GM12878 (cell line): ENCODE data around the gene PLCB2. TPM values are rescaled to one million over a fixed set of nuclear protein-coding genes. Genes with fewer than 3 reads are reported as not detected.

ENCODE experiments used
- ATAC-seq: fragments of 200-7000 bp; cut with Tn5 transposase; 3 replicates; pipeline ENCODE4 v1.9.1; 2020; ENCODE audit warnings: mild to moderate bottlenecking, moderate library complexity
- BruUV-seq: library from RNA; stranded (reverse); fragments of 400-500 nt; replicated peaks from 2 replicates; lab custom pipeline; 2021; lab: Mats Ljungman, UMichigan
- CTCF ChIA-PET: fragments of 300-600 bp; sonication (Branson Sonifier 250); formaldehyde crosslinking; extraction: SDS; loops from one replicate; lab custom pipeline; 2021; ENCODE audit warnings: inconsistent platforms; lab: Yijun Ruan, JAX
- POLR2A ChIA-PET: fragments of 350-600 bp; formaldehyde crosslinking; extraction: SDS; loops from one replicate; lab custom pipeline; 2021; ENCODE audit warnings: inconsistent platforms; lab: Charles Lee
- RAD21 ChIA-PET: fragments of 300-600 bp; sonication (Branson Sonifier 250); formaldehyde crosslinking; loops from one replicate; lab custom pipeline; 2023; ENCODE audit warnings: antibody characterized with exemption; ENCODE audit not compliant: unreplicated experiment; lab: Charles Lee
- SMC1A ChIA-PET: fragments of 300-600 bp; sonication (Branson Sonifier 250); formaldehyde crosslinking; loops from one replicate; lab custom pipeline; 2023; ENCODE audit not compliant: unreplicated experiment, uncharacterized antibody; lab: Charles Lee
- DNase-seq: peaks from one replicate; pipeline ENCODE4 v3.0.0-alpha.2; 2011; ENCODE audit warnings: low read depth, low spot score
- FAIRE-seq: peaks from 3 replicates; lab custom pipeline; 2011; peaks lifted over from hg19 to GRCh38; lab: Jason Lieb, UNC
- H2AFZ ChIP-seq: 2 replicates; pipeline ENCODE4 v1.6.0; 2011; ENCODE audit warnings: low read depth, low read length, control low read depth; ENCODE audit not compliant: control insufficient read depth
- H3K27ac ChIP-seq: 2 replicates; pipeline ENCODE4 v1.5.1; 2011; ENCODE audit warnings: control low read depth; ENCODE audit not compliant: control insufficient read depth, insufficient read depth
- H3K27me3 ChIP-seq, 2 experiments: replicated peaks in 1 of 2; 2 replicates each; pipeline versions ENCODE4 v1.6.0 to v1.6.1; 2011; ENCODE audit warnings: low read length in 1 of 2; ENCODE audit not compliant: control insufficient read depth in 2 of 2, insufficient read depth in 2 of 2
- H3K36me3 ChIP-seq, 2 experiments: 2 replicates each; pipeline ENCODE4 v1.5.1; 2011; ENCODE audit warnings: low read length in 1 of 2; ENCODE audit not compliant: control insufficient read depth in 2 of 2, insufficient read depth in 2 of 2
- H3K4me1 ChIP-seq: 2 replicates; pipeline ENCODE4 v1.6.1; 2011; ENCODE audit warnings: mild to moderate bottlenecking, low read length, moderate library complexity, mixed read lengths; ENCODE audit not compliant: control insufficient read depth, insufficient read depth
- H3K4me2 ChIP-seq: 2 replicates; pipeline ENCODE4 v1.6.0; 2011; ENCODE audit warnings: control low read depth; ENCODE audit not compliant: control insufficient read depth, insufficient read depth
- H3K4me3 ChIP-seq: fragments of 200-600 bp; sonication (generic); 2 replicates; pipeline ENCODE4 v1.5.1; 2016
- H3K79me2 ChIP-seq: 2 replicates; pipeline ENCODE4 v1.6.0; 2011; ENCODE audit warnings: low read length; ENCODE audit not compliant: control insufficient read depth, insufficient read depth
- H3K9ac ChIP-seq: 2 replicates; pipeline ENCODE4 v1.8.0; 2011; ENCODE audit warnings: low read length, control low read depth, mixed read lengths; ENCODE audit not compliant: control insufficient read depth, insufficient read depth
- H3K9me3 ChIP-seq: replicated peaks from 3 replicates; pipeline ENCODE4 v1.5.1; 2011; ENCODE audit warnings: mild to moderate bottlenecking, low read length; ENCODE audit not compliant: control insufficient read depth, insufficient read depth
- H4K20me1 ChIP-seq: 2 replicates; pipeline ENCODE4 v1.6.0; 2011; ENCODE audit not compliant: control insufficient read depth, insufficient read depth
- BCL3 ChIP-seq: IDR thresholded peaks from 2 replicates; pipeline ENCODE4 v1.6.1; 2011; ENCODE audit warnings: borderline replicate concordance, low read depth, mild to moderate bottlenecking, moderate library complexity, low read length; ENCODE audit not compliant: insufficient read depth, poor library complexity, severe bottlenecking
- KLF5 ChIP-seq: fragments of 450-650 bp; IDR thresholded peaks from 2 replicates; pipeline ENCODE4 v1.6.1; 2014; ENCODE audit warnings: mild to moderate bottlenecking; ENCODE audit not compliant: partially characterized antibody
- NR2F1 ChIP-seq: fragments of 450-650 bp; conservative IDR thresholded peaks from 2 replicates; pipeline ENCODE4 v1.6.1; 2017; ENCODE audit warnings: mild to moderate bottlenecking
- POLR2A ChIP-seq: IDR thresholded peaks from 2 replicates; pipeline ENCODE4 v1.6.1; 2011; ENCODE audit warnings: low read depth, mild to moderate bottlenecking, low read length
- SIN3A ChIP-seq: IDR thresholded peaks from 2 replicates; pipeline ENCODE4 v1.6.1; 2012; ENCODE audit warnings: low read depth, low read length, improper control_type of control experiment
- WGBS: methylation state at CpG from one replicate; pipeline ENCODE4 v1.1.6; 2016; ENCODE audit warnings: low lambda C conversion rate; ENCODE audit not compliant: insufficient replicate concordance, insufficient coverage; ENCODE audit errors: missing lambda C conversion rate; 5-methylcytosine and 5-hydroxymethylcytosine counted together
- in situ Hi-C: fragments of 300-500 bp; cut with MboI; formaldehyde crosslinking; loops from 9 replicates; pipeline ENCODE4 v1.14.3; 2018; ENCODE audit warnings: mixed read lengths
- intact Hi-C: fragments of 100-400 bp; cut with micrococcal nuclease; formaldehyde crosslinking; loops from one replicate; pipeline ENCODE4 v1.14.2; 2022; ENCODE audit not compliant: unreplicated experiment
- polyA plus RNA-seq, 11 experiments: library from polyadenylated mRNA; depleted of rRNA in 4 of 11; unstranded in 6 of 11; stranded (reverse) in 5 of 11; fragments of >200 nt; fragmentation: Nextera tagmentation in 4 of 11; fragmentation: Illumina TruSeq in 1 of 11; extraction: Ambion mirVana in 4 of 11; extraction: Trizol in 1 of 11; gene quantifications; 1 replicate in 1 of 11; 2 replicates in 10 of 11; pipeline versions ENCODE4 v1.2.1 to v1.2.3, GENCODE V29; 2011 to 2016; ENCODE audit warnings: inconsistent platforms in 2 of 11, missing spikeins in 2 of 11, low read depth in 1 of 11
- total RNA-seq, 4 experiments: library from RNA; depleted of rRNA in 3 of 4; stranded (reverse); fragments of >200 nt in 3 of 4; fragmentation: Illumina TruSeq in 1 of 4; extraction: Trizol in 1 of 4; gene quantifications; 2 replicates each; pipeline versions ENCODE4 v1.2.1 to v1.2.3, GENCODE V29; 2013 to 2021

PLCB2 gene
- total and polyA plus RNA-seq, 10 of the 15 experiments (the other 5 are each of a cell fraction or from before 2014, with no cell fraction given): 1.2 to 39.4 (median 10.7) TPM

- Histone ChIP-seq H3K4me1 (peaks cover 6% of the 10 kb centered on the region), H3K9me3 (no peaks in the 10 kb centered on the region), H3K4me3 (no peak overlapping the region), H3K27ac (no peak overlapping the region), H3K9ac (no peak overlapping the region), H3K4me2 (no peak overlapping the region), H4K20me1 (no peaks in the 10 kb centered on the region; the same call in 1 of the 2 replicates), H3K27me3 (peaks cover 1 to 9% of the 10 kb centered on the region in 2 experiments; a peak in 3 of 4 replicates), H3K36me3 (no peaks in the 10 kb centered on the region), H3K79me2 (no peaks in the 10 kb centered on the region), H2AFZ (no peak overlapping the region)
- in situ Hi-C loops: loop anchor here (5.0 to 10.0 kb wide), 3 partner anchors 35 to 492 kb away; partner anchors contain the start of gene FSIP1
- no TSS peak for BruUV-seq
- POLR2A ChIA-PET: no interaction called here
- WGBS: 0% methylated on average over 4 of the region's 4 CpGs
- intact Hi-C loops: loop anchor here (5.0 to 10.0 kb wide), 3 partner anchors 145 to 392 kb away; partner anchors contain the start of gene BMF
- CTCF ChIA-PET: interaction anchor here (1.1 to 11.7 kb wide), 8 partner anchors 33 to 242 kb away, joined by 3 to 296 read pairs (median 99); partner anchors contain the start of genes CCDC9B and PLCB2
- DNase-seq (no peak), ATAC-seq (no peak), FAIRE-seq (no peak)
- RAD21 ChIA-PET: interaction anchor here (0.8 to 5.7 kb wide), 5 partner anchors 33 to 231 kb away, joined by 3 to 93 read pairs (median 7); partner anchors contain the start of genes CCDC9B and PLCB2
- SMC1A ChIA-PET: interaction anchor here (1.0 to 6.4 kb wide), 5 partner anchors 13 to 230 kb away, joined by 3 to 83 read pairs (median 55); partner anchors contain the start of gene PLCB2
- TF ChIP-seq BCL3 (no peak), SIN3A (no peak), NR2F1 (no peak), POLR2A (no peak), KLF5 (no peak)
Observed at GRCh38 chr15:40276927-40277326, 30.8 kb downstream of the PLCB2 start.
